ENCODE data around the gene RAPGEF1.

RAPGEF1 gene

DNA sequence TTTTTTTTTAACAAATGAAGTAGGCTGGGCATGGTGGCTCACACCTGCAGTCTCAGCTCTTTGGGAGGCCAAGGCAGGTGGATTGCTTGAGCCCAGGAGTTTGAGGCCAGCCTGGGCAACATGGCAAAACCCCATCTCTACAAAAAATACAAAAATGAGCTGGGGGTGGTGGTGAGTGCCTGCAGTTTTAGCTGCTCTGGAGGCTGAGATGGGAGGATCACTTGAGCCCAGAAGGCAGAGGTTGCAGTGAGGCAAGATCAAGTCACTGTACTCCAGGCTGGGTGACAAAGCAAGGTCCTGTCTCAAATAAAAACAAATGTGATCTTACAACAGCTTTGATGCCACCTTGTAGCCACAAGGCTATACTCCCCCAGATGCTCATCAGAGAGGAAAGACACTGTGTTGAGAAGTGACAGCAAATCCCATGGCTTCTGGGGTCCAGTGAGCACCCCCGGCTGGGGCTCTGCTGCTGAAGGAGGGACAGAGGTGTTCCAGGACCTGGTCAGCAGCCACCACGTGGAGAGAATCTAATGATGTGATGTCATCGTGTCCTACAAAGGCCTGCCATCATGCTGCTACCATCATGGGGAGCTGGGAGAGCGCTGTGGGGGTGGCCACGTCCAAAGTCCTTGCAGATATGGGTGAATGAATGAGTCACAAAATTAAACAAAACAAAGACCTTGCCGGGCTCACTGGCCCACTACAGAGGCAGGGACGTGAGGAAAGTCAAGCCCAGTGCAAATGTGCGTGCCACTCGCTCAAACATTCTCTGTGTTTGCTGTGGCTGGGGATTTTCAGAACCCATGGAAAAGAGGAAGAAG, 133.9 kb downstream of the RAPGEF1 start:
- TF ChIP-seq, protein P1, sequence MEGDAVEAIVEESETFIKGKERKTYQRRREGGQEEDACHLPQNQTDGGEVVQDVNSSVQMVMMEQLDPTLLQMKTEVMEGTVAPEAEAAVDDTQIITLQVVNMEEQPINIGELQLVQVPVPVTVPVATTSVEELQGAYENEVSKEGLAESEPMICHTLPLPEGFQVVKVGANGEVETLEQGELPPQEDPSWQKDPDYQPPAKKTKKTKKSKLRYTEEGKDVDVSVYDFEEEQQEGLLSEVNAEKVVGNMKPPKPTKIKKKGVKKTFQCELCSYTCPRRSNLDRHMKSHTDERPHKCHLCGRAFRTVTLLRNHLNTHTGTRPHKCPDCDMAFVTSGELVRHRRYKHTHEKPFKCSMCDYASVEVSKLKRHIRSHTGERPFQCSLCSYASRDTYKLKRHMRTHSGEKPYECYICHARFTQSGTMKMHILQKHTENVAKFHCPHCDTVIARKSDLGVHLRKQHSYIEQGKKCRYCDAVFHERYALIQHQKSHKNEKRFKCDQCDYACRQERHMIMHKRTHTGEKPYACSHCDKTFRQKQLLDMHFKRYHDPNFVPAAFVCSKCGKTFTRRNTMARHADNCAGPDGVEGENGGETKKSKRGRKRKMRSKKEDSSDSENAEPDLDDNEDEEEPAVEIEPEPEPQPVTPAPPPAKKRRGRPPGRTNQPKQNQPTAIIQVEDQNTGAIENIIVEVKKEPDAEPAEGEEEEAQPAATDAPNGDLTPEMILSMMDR (conservative IDR thresholded peaks at IDR 0.05; ENCODE audit: low read depth, low read length) = no peak
- H3K4me3 ChIP-seq (ENCODE audit: low read depth, low read length) = no peak overlapping the region
- DNase-seq (ENCODE audit: low read depth) = no peak

DNA sequence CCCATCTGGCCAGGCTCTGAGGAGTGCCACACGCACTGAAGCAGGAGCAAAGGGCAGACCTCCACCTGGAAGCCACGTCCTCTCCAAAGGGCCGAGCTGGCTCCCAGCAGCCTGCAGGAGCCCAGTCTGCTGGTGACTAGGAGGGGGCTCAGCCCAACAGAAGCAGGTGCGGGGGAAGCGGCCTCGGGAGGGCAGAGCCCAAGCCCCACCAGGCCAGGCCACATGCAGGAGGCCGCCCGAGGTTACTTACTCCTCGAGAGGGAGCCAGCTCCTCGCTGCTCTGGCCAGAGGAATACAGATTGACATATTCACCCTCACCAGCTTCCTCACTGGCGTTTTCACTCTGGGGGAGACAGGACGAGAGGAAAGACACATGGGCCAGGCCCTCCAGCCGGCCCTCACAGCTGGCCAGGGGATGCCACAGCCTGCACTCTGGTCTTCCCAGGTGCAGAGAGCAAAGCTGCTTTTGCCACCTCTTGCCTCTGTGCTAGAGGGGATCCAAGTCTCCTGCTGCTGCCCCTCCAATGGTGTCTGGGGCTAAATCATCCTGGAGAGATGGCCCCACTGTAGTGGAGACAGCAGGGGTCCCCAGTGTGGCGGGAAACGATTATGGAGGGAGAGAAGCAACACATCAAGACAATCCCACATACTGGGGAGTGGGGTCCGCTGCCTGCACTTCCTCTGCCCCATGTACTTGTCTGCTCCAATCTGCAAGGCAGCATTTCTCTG, 136.0 kb downstream of the RAPGEF1 start:
- TF ChIP-seq, protein P1 (conservative IDR thresholded peaks at IDR 0.05; ENCODE audit: low read depth, low read length) = no peak
- no peak for DNase-seq (ENCODE audit: low read depth)
- no peak overlapping the region for H3K4me3 ChIP-seq (ENCODE audit: low read depth, low read length)

DNA sequence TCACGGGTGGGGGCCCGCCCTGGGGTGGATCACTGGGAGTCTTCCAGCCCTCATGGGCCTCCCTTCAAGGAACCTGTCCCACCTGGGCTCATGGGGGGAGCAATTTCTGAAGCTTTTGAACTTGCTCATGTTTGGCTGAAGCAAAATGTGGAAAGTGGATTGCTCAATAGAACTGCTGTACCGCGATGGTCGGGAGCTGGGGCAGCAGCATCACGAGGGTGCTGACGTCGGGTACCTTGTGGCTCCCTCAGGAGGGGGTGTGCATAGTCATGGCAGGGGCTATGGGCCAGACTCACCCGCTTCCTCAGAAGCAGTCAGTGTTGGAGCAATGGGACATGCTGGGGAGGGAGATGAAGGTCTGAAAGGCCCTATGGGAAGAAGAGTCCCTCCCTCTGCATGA, 136.7 kb downstream of the RAPGEF1 start:
- DNase-seq (ENCODE audit: low read depth) = no peak
- TF ChIP-seq, protein P1 (conservative IDR thresholded peaks at IDR 0.05; ENCODE audit: low read depth, low read length) = no peak
- no peak overlapping the region for H3K4me3 ChIP-seq (ENCODE audit: low read depth, low read length)

DNA sequence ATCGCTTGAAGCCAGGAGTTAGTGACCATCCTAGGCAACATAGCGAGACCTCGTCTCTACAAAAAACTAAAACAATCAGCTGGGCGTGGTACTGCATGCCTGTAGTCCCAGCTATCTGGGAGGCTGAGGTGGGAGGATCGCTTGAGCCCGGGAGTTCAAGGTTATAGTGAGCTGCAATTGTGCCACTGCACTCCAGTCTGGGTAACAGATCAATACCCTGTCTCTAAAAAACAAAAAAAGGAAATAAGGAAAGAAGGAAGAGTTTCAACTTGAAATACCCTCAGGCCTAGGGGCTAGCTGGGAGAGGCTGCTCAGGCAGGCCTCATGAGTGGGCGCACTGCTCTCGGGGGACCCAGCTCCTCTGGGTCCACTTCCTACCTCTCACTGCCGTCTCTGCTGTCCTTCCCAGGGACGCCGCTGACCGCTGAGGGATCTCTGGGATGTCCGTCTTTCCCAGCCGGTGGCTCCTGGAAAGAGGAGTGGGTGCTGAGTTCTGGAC, 138.1 kb downstream of the RAPGEF1 start:
- H3K4me3 ChIP-seq (ENCODE audit: low read depth, low read length) = no peak overlapping the region
- TF ChIP-seq, protein P1 (conservative IDR thresholded peaks at IDR 0.05; ENCODE audit: low read depth, low read length) = no peak
- no peak for DNase-seq (ENCODE audit: low read depth)

DNA sequence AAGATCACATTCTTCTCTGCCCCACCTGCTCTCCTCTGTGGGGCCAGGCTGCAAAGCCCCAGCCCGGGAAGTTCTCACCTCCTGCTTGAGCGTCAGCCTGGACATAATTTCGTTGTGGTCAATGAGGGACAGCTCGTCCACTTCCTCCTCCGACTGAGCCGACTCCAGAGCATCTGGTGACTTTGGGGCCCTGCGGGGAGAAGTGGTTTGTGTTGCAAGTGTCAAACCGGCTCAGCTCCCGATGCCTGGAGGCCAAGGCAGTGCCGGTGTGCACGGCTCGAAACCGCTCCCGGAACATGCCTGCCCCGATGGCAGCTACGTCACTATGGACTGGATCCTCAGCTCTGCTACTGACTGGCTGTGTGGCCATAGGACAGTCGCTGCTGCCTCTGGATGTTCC, 141.8 kb downstream of the RAPGEF1 start:
- no peak overlapping the region for H3K4me3 ChIP-seq (ENCODE audit: low read depth, low read length)
- TF ChIP-seq, protein P1 (conservative IDR thresholded peaks at IDR 0.05; ENCODE audit: low read depth, low read length) = no peak
- DNase-seq (ENCODE audit: low read depth) = no peak

DNA sequence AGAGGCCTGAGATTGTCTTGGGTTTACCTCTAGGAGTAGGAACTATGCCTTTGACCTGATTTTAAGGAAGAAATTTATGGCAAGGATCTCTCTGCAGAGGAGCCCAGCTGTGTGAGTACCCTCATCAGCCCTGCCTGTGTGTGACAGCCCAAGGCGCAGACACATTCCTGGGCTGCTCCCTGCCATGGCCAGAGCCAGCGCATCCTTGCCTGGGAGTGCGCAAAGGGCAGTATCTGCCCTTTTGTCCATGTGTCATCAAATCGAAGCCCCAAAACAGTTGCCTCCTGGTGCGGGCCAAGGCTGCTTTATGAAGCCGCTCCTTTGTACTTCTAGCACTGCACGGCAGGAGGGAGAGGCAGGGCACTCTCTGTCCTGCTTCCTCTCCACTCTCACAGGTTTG, 142.6 kb downstream of the RAPGEF1 start:
- no peak for DNase-seq (ENCODE audit: low read depth)
- no peak overlapping the region for H3K4me3 ChIP-seq (ENCODE audit: low read depth, low read length)
- TF ChIP-seq, protein P1 (conservative IDR thresholded peaks at IDR 0.05; ENCODE audit: low read depth, low read length) = no peak
